DND-41 (cell line): Measurements from ENCODE around the gene CCDC63.

Source experiments
- EZH2 ChIP-seq: IDR thresholded peaks from 3 replicates; pipeline ENCODE4 v1.6.1; 2012; ENCODE audit warnings: borderline replicate concordance, low read depth, mild to moderate bottlenecking, moderate library complexity, low read length, inconsistent platforms; ENCODE audit not compliant: severe bottlenecking
- TF ChIP-seq, protein P1 (sequence below): IDR thresholded peaks from 2 replicates; pipeline ENCODE4 v1.5.1; 2012; ENCODE audit warnings: borderline replicate concordance, low read length, moderate library complexity, mild to moderate bottlenecking; ENCODE audit not compliant: poor library complexity, severe bottlenecking; ENCODE audit errors: extremely low read depth

- TF ChIP-seq, protein P1, sequence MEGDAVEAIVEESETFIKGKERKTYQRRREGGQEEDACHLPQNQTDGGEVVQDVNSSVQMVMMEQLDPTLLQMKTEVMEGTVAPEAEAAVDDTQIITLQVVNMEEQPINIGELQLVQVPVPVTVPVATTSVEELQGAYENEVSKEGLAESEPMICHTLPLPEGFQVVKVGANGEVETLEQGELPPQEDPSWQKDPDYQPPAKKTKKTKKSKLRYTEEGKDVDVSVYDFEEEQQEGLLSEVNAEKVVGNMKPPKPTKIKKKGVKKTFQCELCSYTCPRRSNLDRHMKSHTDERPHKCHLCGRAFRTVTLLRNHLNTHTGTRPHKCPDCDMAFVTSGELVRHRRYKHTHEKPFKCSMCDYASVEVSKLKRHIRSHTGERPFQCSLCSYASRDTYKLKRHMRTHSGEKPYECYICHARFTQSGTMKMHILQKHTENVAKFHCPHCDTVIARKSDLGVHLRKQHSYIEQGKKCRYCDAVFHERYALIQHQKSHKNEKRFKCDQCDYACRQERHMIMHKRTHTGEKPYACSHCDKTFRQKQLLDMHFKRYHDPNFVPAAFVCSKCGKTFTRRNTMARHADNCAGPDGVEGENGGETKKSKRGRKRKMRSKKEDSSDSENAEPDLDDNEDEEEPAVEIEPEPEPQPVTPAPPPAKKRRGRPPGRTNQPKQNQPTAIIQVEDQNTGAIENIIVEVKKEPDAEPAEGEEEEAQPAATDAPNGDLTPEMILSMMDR: no peak
- TF ChIP-seq EZH2: no peak
These were observed 75.9 kb downstream of the CCDC63 start for GRCh38 chr12:110922652-110923051.
